Measurements from ENCODE around the gene ARHGAP45. TPM values are rescaled to one million over a fixed set of nuclear protein-coding genes. Genes with fewer than 3 reads are reported as not detected.

The ARHGAP45 gene
- total RNA-seq, 1 donor: 0.18 TPM

GRCh38 chr19:1060689-1061088, 6.3 kb upstream of the ARHGAP45 start:
- H3K4me3 ChIP-seq (ENCODE audit: low read depth, low read length): no peak overlapping the region
- TF ChIP-seq CTCF (IDR thresholded peaks at IDR 0.05; ENCODE audit: insufficient read depth, low read length): no peak
- DNase-seq (ENCODE audit: low read depth): no peak

GRCh38 chr19:1061987-1062386, 5.0 kb upstream of the ARHGAP45 start:
- no peak for DNase-seq (ENCODE audit: low read depth)
- H3K4me3 ChIP-seq (ENCODE audit: low read depth, low read length): no peak overlapping the region
- no peak for TF ChIP-seq CTCF (IDR thresholded peaks at IDR 0.05; ENCODE audit: insufficient read depth, low read length)

GRCh38 chr19:1062387-1063029, 4.5 kb upstream of the ARHGAP45 start:
- TF ChIP-seq CTCF (IDR thresholded peaks at IDR 0.05; ENCODE audit: insufficient read depth, low read length): no peak
- DNase-seq (ENCODE audit: low read depth): no peak
- no peak overlapping the region for H3K4me3 ChIP-seq (ENCODE audit: low read depth, low read length)

- DNase-seq (ENCODE audit: low read depth): no peak
- no peak overlapping the region for H3K4me3 ChIP-seq (ENCODE audit: low read depth, low read length)
- no peak for TF ChIP-seq CTCF (IDR thresholded peaks at IDR 0.05; ENCODE audit: insufficient read depth, low read length)
These were observed 3.7 kb upstream of the ARHGAP45 start for GRCh38 chr19:1063030-1063908.

- DNase-seq (ENCODE audit: low read depth): no peak
- H3K4me3 ChIP-seq (ENCODE audit: low read depth, low read length): no peak overlapping the region
- TF ChIP-seq CTCF (IDR thresholded peaks at IDR 0.05; ENCODE audit: insufficient read depth, low read length): no peak
These were observed 2.9 kb upstream of the ARHGAP45 start for GRCh38 chr19:1063909-1064660.

GRCh38 chr19:1064661-1065605, 2.0 kb upstream of the ARHGAP45 start:
- TF ChIP-seq CTCF (IDR thresholded peaks at IDR 0.05; ENCODE audit: insufficient read depth, low read length): peak; percentile 76
- DNase-seq (ENCODE audit: low read depth): peak; percentile 65
- no peak overlapping the region for H3K4me3 ChIP-seq (ENCODE audit: low read depth, low read length)
